Esophagus mucosa (tissue), 1 donor: Measurements from ENCODE around the gene DNAH17. TPM values are rescaled to one million over a fixed set of nuclear protein-coding genes. Genes with fewer than 3 reads are reported as not detected.
A peak's percentile ranks its signal among the peaks of the same experiment; 100 is the strongest.

Experiments used
- ATAC-seq: fragments of 200-7000 bp; cut with Tn5 transposase; one replicate; pipeline ENCODE4 v1.9.1; 2020
- total RNA-seq: library from RNA; stranded (reverse); gene quantifications from one replicate; pipeline ENCODE4 v1.2.4, GENCODE V29; 2023
- donor health status: DM: yes; HTN: yes; CAD: no.

DNAH17 gene
- total RNA-seq, 1 donor from 2014 or later = 0.12 TPM

DNA sequence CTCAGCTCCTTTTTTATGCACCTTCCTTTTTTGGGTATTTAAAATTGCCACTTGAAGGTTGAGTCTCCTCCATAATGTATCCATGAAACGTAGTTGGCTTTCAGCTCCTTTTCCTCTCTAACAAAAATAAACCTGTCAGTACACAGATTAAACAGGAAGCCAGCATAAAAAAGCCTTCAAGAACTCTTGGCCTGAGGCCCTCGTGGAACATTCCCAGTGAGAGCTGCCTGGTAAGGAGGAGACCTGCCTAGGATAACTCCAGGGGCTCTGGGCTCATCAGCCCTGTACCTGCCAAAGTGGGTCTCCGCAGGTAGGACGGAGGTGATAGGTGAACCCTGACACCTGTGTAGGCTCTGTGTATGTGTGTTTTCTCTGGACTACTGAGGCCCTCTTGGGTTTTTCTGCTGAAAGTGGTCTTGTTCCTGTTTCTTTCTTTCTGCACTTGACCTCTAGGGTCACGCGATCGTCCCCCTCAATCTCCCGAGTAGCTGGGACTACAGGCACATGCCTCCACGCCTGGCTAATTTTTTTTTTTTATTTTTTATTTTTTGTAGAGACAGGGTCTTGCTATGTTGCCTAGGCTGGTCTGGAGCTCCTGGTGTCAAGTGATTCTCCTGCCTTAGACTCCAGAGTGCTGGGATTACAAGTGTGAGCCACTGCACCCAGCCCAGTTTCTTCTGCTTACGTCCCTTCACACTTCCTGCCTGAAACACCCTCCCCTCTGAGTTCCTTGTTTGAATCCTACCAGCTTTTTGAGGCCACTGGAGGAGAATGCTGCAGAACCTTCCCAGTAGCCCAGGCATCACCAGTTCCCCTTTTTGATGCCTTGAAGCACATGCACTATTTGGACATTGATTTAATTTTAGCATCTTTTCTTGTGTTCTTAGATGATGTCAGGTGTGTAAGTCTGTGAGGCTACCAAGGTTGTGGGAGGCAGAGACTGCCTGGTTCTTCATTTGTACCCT lies 188.9 kb downstream of the DNAH17 start:
- no peak for ATAC-seq

GRCh38 chr17:78384479-78385175 lies 192.6 kb downstream of the DNAH17 start:
- ATAC-seq = no peak

GRCh38 chr17:78383725-78384471 lies 193.3 kb downstream of the DNAH17 start:
- peak; percentile 88 for ATAC-seq

DNA sequence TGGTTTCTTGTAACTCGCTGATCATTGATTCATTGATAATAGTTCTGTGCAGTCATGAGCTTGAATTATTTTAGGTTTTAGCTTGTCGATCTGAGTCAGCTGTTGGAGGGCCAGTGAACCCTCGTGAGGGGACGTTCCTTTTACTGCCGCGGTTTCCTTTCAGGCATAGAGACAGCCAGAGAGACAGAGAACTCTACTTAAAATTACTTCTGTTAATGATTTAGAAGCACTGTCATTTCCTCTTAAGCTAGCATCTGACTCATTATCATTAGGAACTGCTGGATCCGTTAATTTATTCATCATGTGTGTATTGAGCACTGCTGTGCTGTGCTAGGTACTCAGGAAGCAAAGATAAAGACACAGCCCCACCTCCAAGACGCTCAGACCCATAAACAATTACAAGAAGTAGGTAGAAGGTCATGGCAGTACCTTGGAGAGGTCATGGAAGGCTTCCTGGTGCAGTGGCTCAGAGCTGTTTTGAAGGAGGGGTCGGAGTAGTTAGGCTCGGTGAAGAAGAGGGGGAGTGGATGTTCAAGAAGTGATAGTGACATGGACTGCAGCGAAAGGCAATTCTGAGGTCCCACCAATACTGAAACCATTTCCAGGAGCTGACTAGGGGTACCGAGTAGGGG lies 195.5 kb downstream of the DNAH17 start:
- ATAC-seq = peak; percentile 34

DNA sequence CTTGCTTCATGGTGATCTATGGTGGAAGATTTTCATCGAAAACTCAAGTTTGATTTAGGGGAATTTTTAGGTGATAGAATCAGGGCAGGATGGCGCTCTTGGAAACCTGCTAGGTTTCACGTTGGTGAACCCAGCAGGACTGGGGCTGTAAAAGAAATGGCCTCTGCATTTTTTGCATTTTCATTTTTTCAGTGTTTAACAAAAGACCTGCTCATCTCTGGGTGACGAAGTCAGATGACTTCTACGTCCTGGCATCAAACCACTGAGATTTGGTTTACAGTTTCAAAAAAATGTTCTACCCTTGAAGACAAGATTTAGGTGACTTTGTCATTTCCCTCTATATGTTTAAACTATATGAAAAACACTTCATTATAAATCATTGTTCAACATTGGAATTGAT lies 196.8 kb downstream of the DNAH17 start:
- no peak for ATAC-seq

DNA sequence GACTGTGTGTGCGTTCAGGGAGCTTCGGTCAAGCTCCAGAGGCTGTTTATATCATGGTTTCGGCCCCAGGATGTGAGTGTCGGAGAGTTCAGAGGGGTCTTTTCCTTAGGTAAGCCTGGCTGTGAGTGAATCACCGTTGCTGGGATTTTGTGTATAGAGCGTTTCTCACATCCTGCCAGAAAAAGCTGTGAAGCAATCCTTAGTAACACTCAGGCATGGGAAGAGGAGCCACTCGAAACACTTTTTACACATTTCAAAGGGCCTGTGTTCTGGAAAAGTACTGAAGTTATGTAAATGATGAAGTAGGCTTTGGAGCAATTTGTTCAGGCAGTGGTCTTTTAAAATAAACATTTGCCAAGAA lies 198.1 kb downstream of the DNAH17 start:
- peak; percentile 33 for ATAC-seq

GRCh38 chr17:78378225-78379130 lies 198.7 kb downstream of the DNAH17 start, which contains the start of gene PGS1:
PGS1 (plus strand) TSS chr17:78378649; CDS start chr17:78378666, 17 bp downstream.
- ATAC-seq = peak; percentile 66

GRCh38 chr17:78377858-78378224 lies 199.4 kb downstream of the DNAH17 start:
- no peak for ATAC-seq

DNA sequence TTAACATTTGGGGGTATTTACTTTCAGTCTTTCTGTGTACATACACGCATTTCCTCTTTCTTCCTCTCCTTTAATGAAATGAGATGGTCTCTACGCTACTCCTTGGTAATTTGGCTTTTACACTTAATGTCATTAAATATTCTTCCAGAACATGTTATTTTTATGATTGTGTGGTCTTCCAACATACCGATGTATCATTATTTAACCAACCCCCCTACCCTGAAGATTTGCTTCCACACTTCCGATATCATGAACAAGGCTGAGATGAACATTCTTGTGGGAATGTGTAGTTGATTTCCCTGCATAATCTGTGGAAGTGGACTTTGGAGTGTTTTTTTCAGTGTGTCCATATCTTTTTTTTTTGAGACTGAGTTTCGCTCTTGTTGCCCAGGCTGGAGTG lies 201.0 kb downstream of the DNAH17 start:
- ATAC-seq = no peak

DNA sequence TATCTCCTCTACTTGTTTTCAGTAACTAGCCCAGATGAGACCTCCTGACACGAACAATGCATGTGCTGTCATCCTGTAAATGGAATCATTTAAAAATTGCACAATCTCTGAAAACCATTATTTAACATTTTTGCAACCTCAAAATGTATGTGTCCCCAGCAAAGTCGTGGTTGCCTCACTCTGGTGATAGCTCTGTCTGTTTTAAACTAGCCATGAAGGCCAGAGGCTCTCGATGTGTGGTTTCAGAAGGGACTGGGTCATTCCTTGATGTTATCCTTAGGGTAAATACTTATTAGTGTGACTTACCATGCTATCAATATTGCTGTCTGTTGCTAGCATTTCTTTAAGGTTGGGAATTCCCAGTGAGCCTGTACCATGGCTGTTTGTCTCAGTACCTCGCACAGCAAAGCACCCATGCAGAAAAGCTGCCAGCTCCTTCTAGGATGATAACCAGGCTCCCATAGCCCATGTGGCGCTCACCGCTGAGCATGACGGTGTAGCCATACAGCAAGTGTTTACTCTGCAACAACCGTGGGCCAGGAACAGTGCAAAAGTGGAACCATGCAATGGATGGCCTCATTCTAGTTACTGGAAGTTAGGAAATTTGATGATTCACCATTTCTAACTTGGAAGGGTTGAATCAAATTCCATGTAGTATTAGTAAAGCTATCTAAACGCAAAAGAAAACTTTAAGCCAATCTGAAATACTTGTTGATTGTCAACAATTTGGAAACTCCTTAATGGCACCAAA lies 201.6 kb downstream of the DNAH17 start:
- ATAC-seq = peak; percentile 63

GRCh38 chr17:78374631-78375274 lies 202.4 kb downstream of the DNAH17 start:
- ATAC-seq = peak; percentile 27

GRCh38 chr17:78374189-78374588 lies 203.0 kb downstream of the DNAH17 start:
- ATAC-seq = no peak

Other genes with a start within 250 kb of the DNAH17 start
- 13.6 TPM for gene SOCS3, start 217.3 kb downstream of the DNAH17 start, total RNA-seq
- 15.9 TPM for gene PGS1, start 198.7 kb downstream of the DNAH17 start, total RNA-seq
- gene CYTH1, start 204.9 kb upstream of the DNAH17 start, total RNA-seq = 54.7 TPM